GM18517 (cell line): Measurements from ENCODE around the gene PQBP1.
A peak's percentile ranks its signal among the peaks of the same experiment; 100 is the strongest.

Experiments
- ATAC-seq: cut with Tn5 transposase; IDR thresholded peaks from one replicate; pipeline ENCODE4 v1.9.1; 2021; ENCODE audit warnings: mild to moderate bottlenecking, moderate library complexity; ENCODE audit not compliant: unreplicated experiment

PQBP1 gene

GRCh38 chrX:48920718-48921104, 23.0 kb downstream of the PQBP1 start:
- ATAC-seq: no peak

- no peak for ATAC-seq
These were observed 26.0 kb downstream of the PQBP1 start for GRCh38 chrX:48923771-48924170.

GRCh38 chrX:48924270-48924669, 26.5 kb downstream of the PQBP1 start:
- ATAC-seq: no peak

- no peak for ATAC-seq
These were observed 29.4 kb downstream of the PQBP1 start for GRCh38 chrX:48927123-48927522.

- ATAC-seq: no peak
These were observed 30.1 kb downstream of the PQBP1 start for GRCh38 chrX:48927736-48928382.

GRCh38 chrX:48933757-48934156, 36.0 kb downstream of the PQBP1 start:
- ATAC-seq: peak; percentile 38

GRCh38 chrX:48934581-48935300, 37.0 kb downstream of the PQBP1 start:
- ATAC-seq: no peak

GRCh38 chrX:48935301-48935670, 37.6 kb downstream of the PQBP1 start:
- no peak for ATAC-seq

GRCh38 chrX:48936429-48937053, 38.8 kb downstream of the PQBP1 start:
- ATAC-seq: no peak

- peak; percentile 56 for ATAC-seq
These were observed 39.6 kb downstream of the PQBP1 start for GRCh38 chrX:48937054-48937907.

- ATAC-seq: peak; percentile 59
These were observed 41.1 kb downstream of the PQBP1 start for GRCh38 chrX:48938721-48939425.

- ATAC-seq: no peak
These were observed 41.9 kb downstream of the PQBP1 start for GRCh38 chrX:48939524-48940228.

- ATAC-seq: no peak
These were observed 42.8 kb downstream of the PQBP1 start for GRCh38 chrX:48940404-48940955.

GRCh38 chrX:48942895-48943294, 45.2 kb downstream of the PQBP1 start:
- no peak for ATAC-seq

GRCh38 chrX:48945517-48946348, 48.0 kb downstream of the PQBP1 start:
- ATAC-seq: peak; percentile 56

GRCh38 chrX:48948589-48948988, 50.9 kb downstream of the PQBP1 start:
- ATAC-seq: no peak
